NCI-H446 (cell line): Measurements from ENCODE around the gene CASKIN1.
"Not testable (repeated sequence)": the region's sequence is repeated elsewhere in the genome, so short reads cannot be mapped to it uniquely, and the experiment has no call there.

Source experiments
- DNase-seq, 2 experiments: peaks; one replicate each; lab custom pipeline; 2025; lab: John Stamatoyannopoulos, UW

CASKIN1 gene, protein sequence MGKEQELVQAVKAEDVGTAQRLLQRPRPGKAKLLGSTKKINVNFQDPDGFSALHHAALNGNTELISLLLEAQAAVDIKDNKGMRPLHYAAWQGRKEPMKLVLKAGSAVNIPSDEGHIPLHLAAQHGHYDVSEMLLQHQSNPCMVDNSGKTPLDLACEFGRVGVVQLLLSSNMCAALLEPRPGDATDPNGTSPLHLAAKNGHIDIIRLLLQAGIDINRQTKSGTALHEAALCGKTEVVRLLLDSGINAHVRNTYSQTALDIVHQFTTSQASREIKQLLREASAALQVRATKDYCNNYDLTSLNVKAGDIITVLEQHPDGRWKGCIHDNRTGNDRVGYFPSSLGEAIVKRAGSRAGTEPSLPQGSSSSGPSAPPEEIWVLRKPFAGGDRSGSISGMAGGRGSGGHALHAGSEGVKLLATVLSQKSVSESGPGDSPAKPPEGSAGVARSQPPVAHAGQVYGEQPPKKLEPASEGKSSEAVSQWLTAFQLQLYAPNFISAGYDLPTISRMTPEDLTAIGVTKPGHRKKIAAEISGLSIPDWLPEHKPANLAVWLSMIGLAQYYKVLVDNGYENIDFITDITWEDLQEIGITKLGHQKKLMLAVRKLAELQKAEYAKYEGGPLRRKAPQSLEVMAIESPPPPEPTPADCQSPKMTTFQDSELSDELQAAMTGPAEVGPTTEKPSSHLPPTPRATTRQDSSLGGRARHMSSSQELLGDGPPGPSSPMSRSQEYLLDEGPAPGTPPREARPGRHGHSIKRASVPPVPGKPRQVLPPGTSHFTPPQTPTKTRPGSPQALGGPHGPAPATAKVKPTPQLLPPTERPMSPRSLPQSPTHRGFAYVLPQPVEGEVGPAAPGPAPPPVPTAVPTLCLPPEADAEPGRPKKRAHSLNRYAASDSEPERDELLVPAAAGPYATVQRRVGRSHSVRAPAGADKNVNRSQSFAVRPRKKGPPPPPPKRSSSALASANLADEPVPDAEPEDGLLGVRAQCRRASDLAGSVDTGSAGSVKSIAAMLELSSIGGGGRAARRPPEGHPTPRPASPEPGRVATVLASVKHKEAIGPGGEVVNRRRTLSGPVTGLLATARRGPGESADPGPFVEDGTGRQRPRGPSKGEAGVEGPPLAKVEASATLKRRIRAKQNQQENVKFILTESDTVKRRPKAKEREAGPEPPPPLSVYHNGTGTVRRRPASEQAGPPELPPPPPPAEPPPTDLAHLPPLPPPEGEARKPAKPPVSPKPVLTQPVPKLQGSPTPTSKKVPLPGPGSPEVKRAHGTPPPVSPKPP (N-terminal part only)

DNA sequence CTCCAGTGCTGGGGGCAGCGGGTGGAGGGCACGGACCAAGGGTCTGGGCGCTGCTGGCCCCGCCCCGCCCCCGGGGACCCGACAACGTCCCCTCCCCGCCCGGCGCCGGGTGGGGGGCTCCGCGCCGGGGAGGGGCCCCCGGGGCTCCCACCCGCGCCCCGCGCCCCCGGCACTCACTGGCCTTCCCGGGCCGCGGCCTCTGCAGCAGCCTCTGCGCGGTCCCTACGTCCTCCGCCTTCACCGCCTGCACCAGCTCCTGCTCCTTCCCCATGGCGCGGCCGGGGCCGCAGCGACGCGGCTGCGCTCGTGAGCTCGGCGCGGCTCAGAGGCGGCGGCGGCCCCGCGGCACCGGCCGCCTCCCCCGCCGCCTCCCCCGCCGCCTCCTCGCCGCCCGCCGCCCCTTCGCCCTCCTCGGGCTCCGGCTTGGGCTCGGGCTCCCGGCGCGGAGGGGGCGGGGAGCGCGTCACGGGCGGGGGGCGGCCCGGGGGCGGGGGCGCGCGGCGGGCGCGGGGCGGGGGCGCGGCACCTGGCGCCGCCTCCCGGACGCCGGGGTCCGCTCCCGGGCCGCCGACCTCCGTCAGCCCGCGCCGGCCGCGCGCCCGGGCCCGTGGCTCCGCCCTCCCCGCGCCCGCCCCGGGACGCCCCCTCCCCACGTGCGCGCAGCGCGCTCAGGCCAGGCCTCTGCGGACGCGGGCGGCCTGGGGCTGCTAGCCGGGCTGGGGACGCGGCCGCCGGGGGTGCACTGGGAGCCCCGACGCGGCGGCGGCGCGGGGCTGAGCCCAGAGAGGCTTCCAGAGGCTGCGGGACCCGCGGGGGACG, at the start of gene CASKIN1:
CASKIN1 (minus strand) TSS at position 444 of the 819 bp plus-strand sequence; CDS start at position 271, 173 bp downstream.
- no peak for DNase-seq

DNA sequence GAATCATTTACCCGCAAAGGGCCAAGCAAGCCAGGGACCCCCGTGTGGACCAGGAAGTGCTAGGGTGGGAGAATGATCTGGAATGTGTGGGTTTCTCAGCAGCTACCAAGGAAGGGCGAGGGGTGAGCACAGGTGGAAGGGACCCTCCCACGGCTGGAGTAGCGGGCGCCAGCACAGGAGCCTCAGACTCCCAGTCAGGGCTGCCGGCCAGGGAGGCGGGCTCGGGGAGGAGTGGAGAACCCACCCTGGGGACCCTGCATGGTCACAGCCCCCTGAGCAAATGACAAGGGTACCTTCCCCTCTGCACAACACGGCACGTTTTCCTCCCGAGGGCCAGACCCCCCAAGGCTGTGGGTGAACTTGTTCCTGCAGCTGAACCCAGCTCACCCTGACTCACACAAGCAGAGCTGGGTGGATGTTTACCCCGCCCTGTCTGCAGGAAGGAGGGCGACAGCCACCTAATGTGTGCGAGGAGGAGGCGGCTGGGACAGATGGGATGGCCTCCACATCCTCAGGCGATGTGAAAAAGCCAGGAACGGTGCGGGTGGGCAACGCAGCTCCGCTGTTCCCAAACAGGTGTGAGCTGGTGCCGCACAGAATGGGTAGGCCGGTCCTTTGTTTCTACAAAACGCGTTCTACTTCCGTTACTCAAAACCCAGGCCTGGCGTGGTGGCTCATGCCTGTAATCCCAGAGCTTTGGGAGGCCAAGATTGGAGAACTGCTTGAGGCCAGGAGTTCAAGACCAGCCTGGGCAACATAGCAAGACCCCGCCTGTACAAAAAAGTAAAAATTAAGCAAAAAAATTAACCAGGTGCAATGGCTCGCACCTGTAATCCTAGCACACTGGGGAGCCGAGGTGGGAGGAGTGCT, 48.8 kb upstream of the CASKIN1 start:
- DNase-seq, result no peak

- no peak for DNase-seq
These were observed 47.9 kb upstream of the CASKIN1 start for GRCh38 chr16:2244301-2244700.

- no peak for DNase-seq
These were observed 47.4 kb upstream of the CASKIN1 start for GRCh38 chr16:2243781-2244180.

DNA sequence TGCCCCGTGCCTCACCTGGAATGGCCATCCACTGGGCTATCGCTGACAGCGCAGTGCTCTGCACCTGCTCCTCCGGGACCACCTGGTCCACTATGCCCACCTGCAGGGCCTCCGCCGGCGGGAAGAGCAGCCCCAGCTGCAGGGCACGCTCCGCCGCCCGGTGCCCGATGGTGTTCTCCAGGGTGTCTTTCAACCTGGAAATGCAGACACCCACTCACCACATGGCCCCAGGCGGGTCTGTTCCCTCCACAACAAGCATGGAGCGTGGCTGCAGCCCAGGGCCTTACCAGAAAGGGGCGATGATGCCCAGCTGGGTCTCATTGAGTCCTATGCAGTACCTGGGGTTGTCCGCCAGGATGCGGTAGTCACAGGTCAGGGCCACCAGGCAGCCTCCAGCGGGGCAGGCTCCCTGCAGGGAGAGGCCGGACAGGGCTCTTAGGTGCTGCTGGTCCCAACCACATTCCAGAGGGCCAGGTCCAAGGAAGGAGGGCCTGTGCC, 46.7 kb upstream of the CASKIN1 start:
- no peak for DNase-seq

DNA sequence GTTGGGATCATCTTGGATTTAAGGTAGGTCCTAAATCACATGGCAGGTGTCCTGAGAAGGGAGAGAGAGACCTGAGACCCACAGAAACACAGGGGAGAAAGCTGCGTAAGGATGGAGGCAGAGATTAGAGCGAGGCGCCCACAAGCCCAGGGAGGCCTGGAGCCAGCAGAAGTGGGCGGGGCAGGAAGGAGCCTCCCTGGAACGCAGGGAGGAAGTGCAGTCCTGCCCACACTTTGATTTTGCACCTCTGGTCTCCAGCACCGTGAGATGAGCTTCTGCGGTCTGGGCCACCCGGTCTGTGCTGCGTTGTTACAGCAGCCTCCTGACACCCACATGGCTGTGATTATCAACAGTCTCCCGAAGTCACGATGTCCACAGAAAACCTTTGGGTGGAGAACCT, 46.2 kb upstream of the CASKIN1 start:
- no peak for DNase-seq

GRCh38 chr16:2240331-2240730, 43.9 kb upstream of the CASKIN1 start:
- DNase-seq, result not testable (repeated sequence)

DNA sequence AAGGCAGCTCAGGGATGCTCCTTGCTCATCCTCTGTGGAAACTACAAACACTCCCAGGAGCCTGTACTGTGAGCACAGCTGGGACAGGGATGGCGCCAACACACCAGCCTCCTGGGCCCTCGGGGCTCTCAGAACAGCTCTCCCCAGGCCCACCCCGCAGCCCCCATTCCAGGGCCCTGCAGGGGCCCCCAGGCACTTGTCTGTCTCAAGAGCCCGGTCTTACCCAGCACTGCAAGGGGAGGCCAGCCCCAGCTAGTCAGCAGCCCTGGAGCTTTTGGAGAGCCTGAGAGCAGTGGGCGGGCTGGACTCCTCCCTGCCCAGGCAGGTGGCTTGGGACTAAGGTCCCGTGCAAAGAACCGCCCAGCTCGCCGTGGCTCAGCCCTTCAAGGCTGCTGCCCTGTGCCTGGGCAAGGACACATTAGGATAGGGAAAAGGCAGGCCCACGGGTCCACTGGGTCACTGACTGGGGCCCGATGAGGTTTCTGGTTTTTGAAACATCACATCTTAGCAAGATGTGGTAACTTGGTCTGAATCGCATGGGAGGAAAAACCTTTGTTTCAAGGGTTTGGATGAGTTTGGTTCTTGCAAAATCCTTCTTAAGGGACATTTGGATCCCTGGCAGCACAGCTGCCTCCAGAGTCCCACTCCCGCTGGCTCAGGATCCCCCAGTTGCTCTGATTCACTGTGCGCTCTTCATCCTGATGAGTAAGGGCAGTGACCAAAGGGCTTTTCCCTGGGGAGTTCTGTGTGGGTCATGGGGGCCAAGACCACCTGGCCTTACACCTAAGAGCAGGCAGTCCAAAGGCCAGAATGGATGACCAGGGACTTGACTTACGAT, 42.7 kb upstream of the CASKIN1 start:
- no peak for DNase-seq

GRCh38 chr16:2238150-2238837, 41.9 kb upstream of the CASKIN1 start:
- DNase-seq, result no peak

- DNase-seq, result no peak
These were observed 41.2 kb upstream of the CASKIN1 start for GRCh38 chr16:2237493-2238149.

GRCh38 chr16:2237102-2237482, 40.7 kb upstream of the CASKIN1 start:
- DNase-seq, result no peak

- no peak for DNase-seq
These were observed 40.1 kb upstream of the CASKIN1 start, which contains the start of gene DNASE1L2 for GRCh38 chr16:2236337-2237101. Gene DNASE1L2, plus strand, starts transcription at chr16:2236444. Its CDS starts 373 bp downstream, at chr16:2236817.

DNA sequence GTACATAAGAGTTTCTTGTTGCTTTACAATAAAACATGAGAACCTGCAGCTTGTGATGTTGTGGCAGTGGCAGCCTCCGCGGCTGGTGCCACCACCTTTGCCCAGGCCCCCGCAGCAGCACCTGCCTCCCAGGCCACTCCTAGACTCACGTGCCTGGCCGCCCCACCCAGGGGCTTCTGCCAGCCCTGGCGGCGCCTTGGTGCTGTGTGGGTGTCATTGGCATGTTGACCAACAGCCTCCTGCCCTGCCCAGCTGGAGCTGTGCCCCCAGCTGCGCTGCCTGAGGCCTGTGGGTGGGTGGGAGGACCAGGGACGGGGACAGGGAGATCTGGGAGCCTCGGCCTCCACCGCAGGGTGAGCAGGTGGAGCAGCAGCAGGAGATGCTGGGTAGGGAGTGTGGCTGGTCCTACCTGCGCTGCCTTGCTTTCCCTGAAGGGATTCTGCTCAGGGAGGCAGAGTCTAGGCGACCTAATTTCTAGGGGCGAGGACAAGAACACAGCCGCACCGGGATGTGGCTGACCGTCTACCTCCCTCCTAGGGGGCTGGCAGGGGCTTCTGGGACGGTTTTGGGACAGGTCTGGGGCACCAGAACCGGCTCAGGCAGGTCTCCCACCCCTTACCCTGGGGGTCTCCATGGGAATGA, 39.4 kb upstream of the CASKIN1 start:
- no peak for DNase-seq

DNA sequence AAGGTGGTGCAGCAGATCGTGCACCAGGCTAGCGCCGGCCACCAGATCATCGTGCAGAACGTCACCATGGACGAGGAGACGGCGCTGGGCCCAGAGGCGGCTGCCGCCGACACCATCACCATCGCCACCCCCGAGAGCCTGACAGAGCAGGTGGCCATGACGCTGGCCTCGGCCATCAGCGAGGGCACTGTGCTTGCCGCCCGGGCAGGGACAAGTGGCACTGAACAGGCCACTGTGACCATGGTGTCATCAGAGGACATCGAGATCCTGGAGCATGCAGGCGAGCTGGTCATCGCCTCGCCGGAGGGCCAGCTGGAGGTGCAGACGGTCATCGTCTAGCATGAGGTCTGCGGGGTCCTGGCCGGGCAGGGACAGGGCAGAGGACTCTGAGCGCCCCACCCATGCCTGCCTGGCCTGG, 38.8 kb upstream of the CASKIN1 start:
- DNase-seq, result no peak

GRCh38 chr16:2234813-2235170, 38.4 kb upstream of the CASKIN1 start:
- DNase-seq, result no peak
